Fibroblast of the aortic adventitia (primary cell): ENCODE data around the gene FKBP5. TPM values are rescaled to one million over a fixed set of nuclear protein-coding genes. Genes with fewer than 3 reads are reported as not detected.

ENCODE experiments used
- DNase-seq: peaks from one replicate; pipeline ENCODE4 v3.0.0-alpha.2; 2010; ENCODE audit warnings: low read depth
- H3K4me3 ChIP-seq: 2 replicates; pipeline ENCODE4 v1.5.1; 2011; ENCODE audit warnings: low read depth, mild to moderate bottlenecking, control low read depth, low read length, moderate library complexity
- total RNA-seq: library from RNA; depleted of rRNA; stranded (reverse); fragments of >200 nt; gene quantifications from 2 replicates; pipeline ENCODE4 v1.2.3, GENCODE V29; 2012; ENCODE audit warnings: low replicate concordance
- TF ChIP-seq, protein P1 (sequence below): IDR thresholded peaks from 2 replicates; pipeline ENCODE4 v1.5.1; 2011; ENCODE audit warnings: mild to moderate bottlenecking, low read length, control low read depth, inconsistent platforms; ENCODE audit not compliant: insufficient read depth

The FKBP5 gene
- total RNA-seq, 1 donor = 5.3 TPM

DNA sequence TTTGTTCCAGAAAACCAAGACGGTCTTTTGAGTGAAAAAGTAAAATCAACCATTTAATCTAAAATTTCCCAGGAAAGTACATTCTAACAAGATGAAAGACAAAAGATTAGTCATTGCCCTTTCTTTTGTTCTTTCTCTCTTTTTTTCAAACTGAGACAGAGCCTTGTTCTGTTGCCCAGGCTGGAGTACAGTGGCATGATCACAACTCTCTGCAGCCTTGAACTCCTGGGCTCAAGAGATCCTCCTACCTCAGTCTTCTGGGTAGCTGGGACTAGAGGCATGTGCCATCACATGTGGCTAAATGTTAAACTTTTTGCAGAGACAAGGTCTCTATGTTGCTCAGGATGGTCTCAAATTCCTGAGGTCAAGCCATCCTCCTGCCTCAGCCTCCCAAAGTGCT is 75.0 kb downstream of the FKBP5 start:
- DNase-seq = no peak
- TF ChIP-seq, protein P1, sequence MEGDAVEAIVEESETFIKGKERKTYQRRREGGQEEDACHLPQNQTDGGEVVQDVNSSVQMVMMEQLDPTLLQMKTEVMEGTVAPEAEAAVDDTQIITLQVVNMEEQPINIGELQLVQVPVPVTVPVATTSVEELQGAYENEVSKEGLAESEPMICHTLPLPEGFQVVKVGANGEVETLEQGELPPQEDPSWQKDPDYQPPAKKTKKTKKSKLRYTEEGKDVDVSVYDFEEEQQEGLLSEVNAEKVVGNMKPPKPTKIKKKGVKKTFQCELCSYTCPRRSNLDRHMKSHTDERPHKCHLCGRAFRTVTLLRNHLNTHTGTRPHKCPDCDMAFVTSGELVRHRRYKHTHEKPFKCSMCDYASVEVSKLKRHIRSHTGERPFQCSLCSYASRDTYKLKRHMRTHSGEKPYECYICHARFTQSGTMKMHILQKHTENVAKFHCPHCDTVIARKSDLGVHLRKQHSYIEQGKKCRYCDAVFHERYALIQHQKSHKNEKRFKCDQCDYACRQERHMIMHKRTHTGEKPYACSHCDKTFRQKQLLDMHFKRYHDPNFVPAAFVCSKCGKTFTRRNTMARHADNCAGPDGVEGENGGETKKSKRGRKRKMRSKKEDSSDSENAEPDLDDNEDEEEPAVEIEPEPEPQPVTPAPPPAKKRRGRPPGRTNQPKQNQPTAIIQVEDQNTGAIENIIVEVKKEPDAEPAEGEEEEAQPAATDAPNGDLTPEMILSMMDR = no peak
- H3K4me3 ChIP-seq = no peak overlapping the region

DNA sequence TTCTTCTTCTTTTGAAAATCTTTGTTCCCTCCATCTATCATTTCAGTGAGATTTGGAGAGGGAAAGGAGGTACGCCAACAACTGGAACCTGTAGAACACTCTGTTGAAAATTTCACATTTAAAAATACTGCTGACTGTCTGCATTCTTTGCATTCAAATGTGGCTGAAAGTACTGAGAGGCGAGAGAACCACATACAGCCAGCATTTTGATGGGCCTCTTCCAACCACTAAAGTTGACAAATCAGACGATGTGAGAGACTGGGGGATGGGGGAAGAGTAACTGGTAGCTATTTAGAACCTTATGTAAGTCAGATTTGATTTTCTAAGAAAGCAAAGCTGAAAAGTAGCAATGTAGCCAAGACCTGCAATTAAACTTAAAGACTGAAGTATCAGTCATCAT is 77.5 kb downstream of the FKBP5 start:
- TF ChIP-seq, protein P1 = no peak
- no peak overlapping the region for H3K4me3 ChIP-seq
- DNase-seq = peak; percentile 24

GRCh38 chr6:35610830-35611229 is 77.9 kb downstream of the FKBP5 start:
- TF ChIP-seq, protein P1 = no peak

DNA sequence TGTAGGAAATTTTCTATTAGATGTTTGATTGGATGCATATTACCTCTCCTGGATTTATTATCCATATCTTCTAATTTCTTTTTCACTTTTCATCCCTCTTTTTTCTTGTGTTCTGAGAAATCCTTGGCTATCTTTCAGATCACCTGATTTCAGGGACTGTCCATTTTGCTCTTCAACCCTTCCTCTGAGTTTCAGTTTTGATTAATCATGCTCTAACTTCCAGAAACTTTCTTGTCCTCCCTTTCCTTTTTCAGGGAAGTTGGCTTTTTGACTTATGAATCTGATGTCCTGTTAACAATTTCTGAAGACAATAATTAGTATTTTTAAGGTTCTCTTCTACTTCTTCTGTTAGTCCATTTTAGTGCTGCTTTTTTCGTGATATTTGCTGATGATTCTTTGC is 79.1 kb downstream of the FKBP5 start:
- TF ChIP-seq, protein P1 = no peak
- DNase-seq = no peak
- no peak overlapping the region for H3K4me3 ChIP-seq

More at GRCh38 chr6:35610830-35611229, 77.9 kb downstream of the FKBP5 start:
- no peak overlapping the region for H3K4me3 ChIP-seq
- no peak for DNase-seq

GRCh38 chr6:35607517-35608233 is 81.0 kb downstream of the FKBP5 start:
- no peak overlapping the region for H3K4me3 ChIP-seq
- DNase-seq = no peak
- TF ChIP-seq, protein P1 = no peak

DNA sequence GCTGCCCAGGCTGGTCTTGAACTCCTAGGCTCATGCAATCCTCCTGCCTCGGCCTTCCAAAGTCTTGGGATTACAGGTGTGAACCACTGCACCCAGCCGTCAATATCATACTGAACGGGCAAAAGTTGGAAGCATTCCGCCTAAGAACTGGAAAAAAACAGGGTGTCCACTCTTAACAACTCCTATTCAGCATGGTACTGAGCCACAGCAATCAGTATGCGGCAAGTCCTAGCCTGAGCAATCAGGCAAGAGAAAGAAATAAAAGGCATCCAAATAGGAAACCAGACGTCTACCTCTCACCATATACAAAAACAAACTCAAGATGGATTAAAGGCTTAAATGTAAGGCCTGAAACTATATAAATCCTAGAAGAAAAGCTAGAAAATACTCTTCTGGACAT is 83.1 kb downstream of the FKBP5 start:
- TF ChIP-seq, protein P1 = no peak
- H3K4me3 ChIP-seq = no peak overlapping the region
- DNase-seq = no peak
